ENCODE measurements around the gene SIK3. TPM values are rescaled to one million over a fixed set of nuclear protein-coding genes. Genes with fewer than 3 reads are reported as not detected.

The SIK3 gene
- total RNA-seq, 1 experiment from 2014 or later, result 34.4 TPM

DNA sequence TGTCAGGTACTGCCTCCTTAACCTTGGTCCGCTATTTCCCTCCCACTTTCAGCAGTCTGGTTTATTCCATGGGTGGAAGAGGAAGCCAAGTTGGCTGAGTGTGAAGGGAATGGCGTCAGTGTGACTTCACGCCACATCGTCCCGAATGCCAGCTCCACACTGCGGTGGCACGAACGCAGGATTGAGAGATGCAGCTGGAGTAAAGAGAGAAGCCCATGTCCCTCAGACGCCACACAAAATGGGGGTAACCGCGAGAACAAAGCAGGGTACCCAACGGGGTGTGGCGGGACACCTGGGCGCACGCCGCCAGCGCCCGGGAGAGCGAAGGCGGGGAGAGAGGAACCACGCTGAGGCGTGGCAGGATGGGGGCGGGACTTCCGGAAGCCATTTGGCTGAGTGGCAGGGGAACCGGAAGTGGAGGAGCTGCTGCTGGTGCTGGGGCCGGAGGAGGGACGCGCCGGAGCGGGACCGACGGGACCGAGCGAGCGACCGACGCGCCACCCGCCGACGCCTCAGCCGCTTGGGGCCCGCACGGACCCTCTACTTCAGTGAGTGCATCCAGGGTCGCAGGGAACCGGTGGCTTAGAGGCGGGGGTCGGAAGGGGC lies 45.7 kb upstream of the SIK3 start, which contains the start of gene PAFAH1B2 (continued):
- TF ChIP-seq, protein P1, sequence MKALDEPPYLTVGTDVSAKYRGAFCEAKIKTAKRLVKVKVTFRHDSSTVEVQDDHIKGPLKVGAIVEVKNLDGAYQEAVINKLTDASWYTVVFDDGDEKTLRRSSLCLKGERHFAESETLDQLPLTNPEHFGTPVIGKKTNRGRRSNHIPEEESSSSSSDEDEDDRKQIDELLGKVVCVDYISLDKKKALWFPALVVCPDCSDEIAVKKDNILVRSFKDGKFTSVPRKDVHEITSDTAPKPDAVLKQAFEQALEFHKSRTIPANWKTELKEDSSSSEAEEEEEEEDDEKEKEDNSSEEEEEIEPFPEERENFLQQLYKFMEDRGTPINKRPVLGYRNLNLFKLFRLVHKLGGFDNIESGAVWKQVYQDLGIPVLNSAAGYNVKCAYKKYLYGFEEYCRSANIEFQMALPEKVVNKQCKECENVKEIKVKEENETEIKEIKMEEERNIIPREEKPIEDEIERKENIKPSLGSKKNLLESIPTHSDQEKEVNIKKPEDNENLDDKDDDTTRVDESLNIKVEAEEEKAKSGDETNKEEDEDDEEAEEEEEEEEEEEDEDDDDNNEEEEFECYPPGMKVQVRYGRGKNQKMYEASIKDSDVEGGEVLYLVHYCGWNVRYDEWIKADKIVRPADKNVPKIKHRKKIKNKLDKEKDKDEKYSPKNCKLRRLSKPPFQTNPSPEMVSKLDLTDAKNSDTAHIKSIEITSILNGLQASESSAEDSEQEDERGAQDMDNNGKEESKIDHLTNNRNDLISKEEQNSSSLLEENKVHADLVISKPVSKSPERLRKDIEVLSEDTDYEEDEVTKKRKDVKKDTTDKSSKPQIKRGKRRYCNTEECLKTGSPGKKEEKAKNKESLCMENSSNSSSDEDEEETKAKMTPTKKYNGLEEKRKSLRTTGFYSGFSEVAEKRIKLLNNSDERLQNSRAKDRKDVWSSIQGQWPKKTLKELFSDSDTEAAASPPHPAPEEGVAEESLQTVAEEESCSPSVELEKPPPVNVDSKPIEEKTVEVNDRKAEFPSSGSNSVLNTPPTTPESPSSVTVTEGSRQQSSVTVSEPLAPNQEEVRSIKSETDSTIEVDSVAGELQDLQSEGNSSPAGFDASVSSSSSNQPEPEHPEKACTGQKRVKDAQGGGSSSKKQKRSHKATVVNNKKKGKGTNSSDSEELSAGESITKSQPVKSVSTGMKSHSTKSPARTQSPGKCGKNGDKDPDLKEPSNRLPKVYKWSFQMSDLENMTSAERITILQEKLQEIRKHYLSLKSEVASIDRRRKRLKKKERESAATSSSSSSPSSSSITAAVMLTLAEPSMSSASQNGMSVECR (CRISPR knock-in tag; IDR thresholded peaks at IDR 0.05; ENCODE audit: borderline replicate concordance), result peak; percentile 57; the same call in 1 of the 2 replicates
- TF ChIP-seq OVOL2 (CRISPR knock-in tag; IDR thresholded peaks at IDR 0.05; ENCODE audit: borderline replicate concordance), result no peak
- TF ChIP-seq, protein P2, sequence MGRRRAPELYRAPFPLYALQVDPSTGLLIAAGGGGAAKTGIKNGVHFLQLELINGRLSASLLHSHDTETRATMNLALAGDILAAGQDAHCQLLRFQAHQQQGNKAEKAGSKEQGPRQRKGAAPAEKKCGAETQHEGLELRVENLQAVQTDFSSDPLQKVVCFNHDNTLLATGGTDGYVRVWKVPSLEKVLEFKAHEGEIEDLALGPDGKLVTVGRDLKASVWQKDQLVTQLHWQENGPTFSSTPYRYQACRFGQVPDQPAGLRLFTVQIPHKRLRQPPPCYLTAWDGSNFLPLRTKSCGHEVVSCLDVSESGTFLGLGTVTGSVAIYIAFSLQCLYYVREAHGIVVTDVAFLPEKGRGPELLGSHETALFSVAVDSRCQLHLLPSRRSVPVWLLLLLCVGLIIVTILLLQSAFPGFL (CRISPR knock-in tag; IDR thresholded peaks at IDR 0.05; ENCODE audit: borderline replicate concordance), result no peak
- no peak for TF ChIP-seq ZNF317 (CRISPR knock-in tag; IDR thresholded peaks at IDR 0.05; ENCODE audit: borderline replicate concordance, low read depth)
- peak; percentile 64; the same call in 1 of the 2 replicates for TF ChIP-seq SP1 (CRISPR knock-in tag; conservative IDR thresholded peaks at IDR 0.05)
- TF ChIP-seq PRRX2 (CRISPR knock-in tag; IDR thresholded peaks at IDR 0.05), result no peak
- no peak for TF ChIP-seq ZNF416 (CRISPR knock-in tag; IDR thresholded peaks at IDR 0.05)
- no peak for TF ChIP-seq CREB1 (CRISPR knock-in tag; IDR thresholded peaks at IDR 0.05)
- TF ChIP-seq ZBTB21 (CRISPR knock-in tag; IDR thresholded peaks at IDR 0.05; ENCODE audit: borderline replicate concordance), result peak; percentile 91
- TF ChIP-seq RELA (CRISPR knock-in tag; IDR thresholded peaks at IDR 0.05; ENCODE audit: borderline replicate concordance), result no peak
- TF ChIP-seq ZNF396 (CRISPR knock-in tag; IDR thresholded peaks at IDR 0.05; ENCODE audit: borderline replicate concordance), result no peak
- TF ChIP-seq TEAD4 (CRISPR knock-in tag; IDR thresholded peaks at IDR 0.05), result 0 out of 2 replicates have a peak, but pooled peaks have one; percentile 10
- TF ChIP-seq ZNF263 (CRISPR knock-in tag; IDR thresholded peaks at IDR 0.05; ENCODE audit: low read depth), result 0 out of 2 replicates have a peak, but pooled peaks have one; percentile 19
- 0 out of 2 replicates have a peak, but pooled peaks have one; percentile 33 for TF ChIP-seq ZNF232 (CRISPR knock-in tag; IDR thresholded peaks at IDR 0.05)
- TF ChIP-seq FOXP1 (CRISPR knock-in tag; IDR thresholded peaks at IDR 0.05; ENCODE audit: borderline replicate concordance), result peak; percentile 92
- peak; percentile 58; the same call in 1 of the 2 replicates for TF ChIP-seq ZNF423 (CRISPR knock-in tag; IDR thresholded peaks at IDR 0.05)
- no peak for TF ChIP-seq GRHL2 (CRISPR knock-in tag; IDR thresholded peaks at IDR 0.05; ENCODE audit: insufficient replicate concordance, severe bottlenecking)
- peak; percentile 88 for TF ChIP-seq FOXK1 (CRISPR knock-in tag; IDR thresholded peaks at IDR 0.05)
- TF ChIP-seq, protein P3, sequence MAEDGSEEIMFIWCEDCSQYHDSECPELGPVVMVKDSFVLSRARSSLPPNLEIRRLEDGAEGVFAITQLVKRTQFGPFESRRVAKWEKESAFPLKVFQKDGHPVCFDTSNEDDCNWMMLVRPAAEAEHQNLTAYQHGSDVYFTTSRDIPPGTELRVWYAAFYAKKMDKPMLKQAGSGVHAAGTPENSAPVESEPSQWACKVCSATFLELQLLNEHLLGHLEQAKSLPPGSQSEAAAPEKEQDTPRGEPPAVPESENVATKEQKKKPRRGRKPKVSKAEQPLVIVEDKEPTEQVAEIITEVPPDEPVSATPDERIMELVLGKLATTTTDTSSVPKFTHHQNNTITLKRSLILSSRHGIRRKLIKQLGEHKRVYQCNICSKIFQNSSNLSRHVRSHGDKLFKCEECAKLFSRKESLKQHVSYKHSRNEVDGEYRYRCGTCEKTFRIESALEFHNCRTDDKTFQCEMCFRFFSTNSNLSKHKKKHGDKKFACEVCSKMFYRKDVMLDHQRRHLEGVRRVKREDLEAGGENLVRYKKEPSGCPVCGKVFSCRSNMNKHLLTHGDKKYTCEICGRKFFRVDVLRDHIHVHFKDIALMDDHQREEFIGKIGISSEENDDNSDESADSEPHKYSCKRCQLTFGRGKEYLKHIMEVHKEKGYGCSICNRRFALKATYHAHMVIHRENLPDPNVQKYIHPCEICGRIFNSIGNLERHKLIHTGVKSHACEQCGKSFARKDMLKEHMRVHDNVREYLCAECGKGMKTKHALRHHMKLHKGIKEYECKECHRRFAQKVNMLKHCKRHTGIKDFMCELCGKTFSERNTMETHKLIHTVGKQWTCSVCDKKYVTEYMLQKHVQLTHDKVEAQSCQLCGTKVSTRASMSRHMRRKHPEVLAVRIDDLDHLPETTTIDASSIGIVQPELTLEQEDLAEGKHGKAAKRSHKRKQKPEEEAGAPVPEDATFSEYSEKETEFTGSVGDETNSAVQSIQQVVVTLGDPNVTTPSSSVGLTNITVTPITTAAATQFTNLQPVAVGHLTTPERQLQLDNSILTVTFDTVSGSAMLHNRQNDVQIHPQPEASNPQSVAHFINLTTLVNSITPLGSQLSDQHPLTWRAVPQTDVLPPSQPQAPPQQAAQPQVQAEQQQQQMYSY (CRISPR knock-in tag; IDR thresholded peaks at IDR 0.05), result peak; percentile 52; the same call in 1 of the 2 replicates
- no peak for TF ChIP-seq SOX15 (CRISPR knock-in tag; IDR thresholded peaks at IDR 0.05)
- TF ChIP-seq, protein P4, sequence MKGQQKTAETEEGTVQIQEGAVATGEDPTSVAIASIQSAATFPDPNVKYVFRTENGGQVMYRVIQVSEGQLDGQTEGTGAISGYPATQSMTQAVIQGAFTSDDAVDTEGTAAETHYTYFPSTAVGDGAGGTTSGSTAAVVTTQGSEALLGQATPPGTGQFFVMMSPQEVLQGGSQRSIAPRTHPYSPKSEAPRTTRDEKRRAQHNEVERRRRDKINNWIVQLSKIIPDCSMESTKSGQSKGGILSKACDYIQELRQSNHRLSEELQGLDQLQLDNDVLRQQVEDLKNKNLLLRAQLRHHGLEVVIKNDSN (CRISPR knock-in tag; IDR thresholded peaks at IDR 0.05), result 0 out of 2 replicates have a peak, but pooled peaks have one; percentile 48

Data from WTC11 (cell line).